NCI-H1092 (cell line): ENCODE measurements around the gene MTLN.
"Not testable (repeated sequence)": the region's sequence is repeated elsewhere in the genome, so short reads cannot be mapped to it uniquely, and the experiment has no call there.

ENCODE experiments used
- DNase-seq: peaks from one replicate; lab custom pipeline; 2025; lab: John Stamatoyannopoulos, UW

MTLN gene

DNA sequence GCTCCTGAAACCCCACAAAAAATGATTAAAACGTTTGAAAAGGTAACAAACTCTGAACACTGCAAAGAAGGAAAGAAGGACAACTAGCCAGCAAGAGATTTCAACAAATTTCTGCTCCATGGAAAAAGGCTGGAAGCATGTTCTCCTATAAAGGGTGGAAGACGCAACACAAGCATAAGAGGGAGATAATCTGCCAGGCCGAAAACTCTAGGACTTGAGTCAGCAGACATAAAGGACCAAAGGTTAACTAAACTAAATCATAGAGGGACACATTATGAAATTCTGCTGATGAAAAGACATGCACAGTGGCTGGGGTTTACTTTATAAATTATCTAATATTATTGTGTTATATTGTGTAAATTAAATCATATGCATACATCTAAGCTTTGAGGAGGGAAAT lies 14.3 kb downstream of the MTLN start:
- no peak for DNase-seq

DNA sequence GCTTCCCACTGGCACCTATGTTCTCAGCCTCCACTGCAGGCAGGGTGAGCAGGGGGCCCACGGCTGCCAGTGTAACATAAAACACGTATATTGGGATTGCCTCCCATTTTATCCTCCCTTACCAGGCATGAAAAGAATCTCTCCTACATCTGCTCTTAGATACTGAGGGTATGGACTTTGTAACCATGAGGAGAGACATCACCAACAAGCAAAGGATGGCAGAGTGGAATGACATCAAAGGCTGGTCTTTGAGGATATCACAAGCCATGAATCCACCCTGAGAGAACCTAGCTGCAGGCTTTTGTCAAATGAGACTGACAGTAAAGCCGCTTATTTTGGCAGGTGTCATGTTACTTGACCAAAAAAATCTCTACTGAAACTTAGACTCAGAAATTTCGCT lies 14.9 kb downstream of the MTLN start:
- no peak for DNase-seq

DNA sequence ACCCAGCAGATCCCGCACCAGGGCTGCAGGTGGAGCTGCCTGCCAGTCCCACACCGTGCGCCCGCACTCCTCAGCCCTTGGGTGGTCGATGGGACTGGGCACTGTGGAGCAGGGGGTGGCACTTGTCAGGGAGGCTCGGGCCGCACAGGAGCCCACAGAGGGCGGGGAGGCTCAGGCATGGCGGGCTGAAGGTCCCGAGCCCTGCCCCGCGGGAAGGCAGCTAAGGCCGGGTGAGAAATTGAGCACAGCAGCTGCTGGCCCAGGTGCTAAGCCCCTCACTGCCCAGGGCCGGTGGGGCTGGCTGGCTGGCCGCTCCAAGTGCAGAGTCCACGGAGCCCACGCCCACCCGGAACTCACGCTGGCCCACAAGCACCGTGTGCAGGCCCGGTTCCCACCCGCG lies 22.2 kb downstream of the MTLN start:
- DNase-seq, result not testable (repeated sequence)

DNA sequence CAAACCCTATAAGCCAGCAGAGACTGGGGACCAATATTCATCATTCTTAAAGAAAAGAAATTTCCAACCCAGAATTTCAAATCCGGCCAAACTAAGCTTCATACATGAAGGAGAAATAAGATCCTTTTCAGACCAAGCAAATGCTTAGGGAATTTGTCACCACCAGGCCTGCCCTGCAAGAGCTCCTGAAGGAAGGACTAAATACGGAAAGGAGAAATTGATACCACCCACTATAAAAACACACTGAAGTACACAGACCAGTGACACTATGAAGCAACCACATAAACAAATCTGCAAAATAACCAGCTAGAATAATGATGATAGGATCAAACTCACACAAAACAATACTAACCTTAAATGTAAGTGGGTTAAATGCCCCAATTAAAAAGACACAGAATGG lies 29.9 kb downstream of the MTLN start:
- no peak for DNase-seq

DNA sequence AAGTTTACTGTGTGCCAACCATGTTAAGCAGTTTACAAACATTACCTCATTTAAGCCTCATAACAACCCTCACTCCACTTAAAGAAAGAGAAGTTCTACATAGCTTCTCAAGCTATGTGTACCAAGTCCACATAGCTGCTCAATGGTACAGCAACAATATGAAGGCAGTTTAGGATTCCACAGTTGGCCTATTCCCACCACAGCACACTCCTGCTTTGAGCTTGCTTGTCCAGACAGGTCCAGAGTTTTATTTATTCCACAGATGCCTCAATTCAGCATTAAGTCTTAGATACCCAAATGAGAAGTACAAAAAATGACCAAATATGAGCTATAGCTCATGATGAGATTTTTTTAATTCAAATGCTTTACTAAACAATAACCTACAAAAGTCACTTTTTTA lies 32.3 kb downstream of the MTLN start:
- no peak for DNase-seq

DNA sequence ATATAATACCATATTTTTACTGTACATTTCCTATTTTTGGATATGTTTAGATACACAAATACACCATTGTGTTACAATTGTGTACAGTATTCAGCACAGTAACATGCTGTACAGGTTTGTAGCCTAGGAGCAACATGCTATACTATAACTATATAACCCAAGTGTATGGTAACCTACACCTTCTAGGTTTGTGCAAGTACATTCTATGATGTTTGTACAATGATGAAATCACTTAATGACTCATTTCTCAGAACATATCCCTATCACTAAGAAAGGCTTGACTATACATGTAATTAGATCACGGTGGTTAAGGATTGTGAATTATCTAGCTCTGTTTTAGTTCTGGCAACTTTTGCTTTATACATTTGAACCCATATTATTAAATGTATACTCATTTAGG lies 38.8 kb downstream of the MTLN start:
- no peak for DNase-seq

DNA sequence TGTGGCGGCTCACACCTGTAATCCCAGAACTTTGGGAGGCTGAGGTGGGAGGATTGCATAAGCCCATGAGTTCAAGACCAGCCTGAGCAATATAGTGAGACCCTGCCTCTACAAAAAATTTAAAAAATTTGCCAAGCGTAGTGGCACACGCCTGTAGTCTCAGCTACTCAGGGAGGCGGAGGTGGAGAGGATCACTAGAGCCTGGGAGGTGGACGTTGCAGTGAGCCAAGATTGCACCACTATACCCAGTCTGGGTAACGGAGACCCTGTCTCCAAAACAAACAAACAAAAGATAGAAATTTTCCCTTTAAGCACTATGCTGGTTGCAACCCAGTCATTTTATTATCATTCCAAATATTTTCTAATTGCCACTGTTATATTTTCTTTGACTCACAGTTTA lies 39.8 kb downstream of the MTLN start:
- DNase-seq, result no peak

DNA sequence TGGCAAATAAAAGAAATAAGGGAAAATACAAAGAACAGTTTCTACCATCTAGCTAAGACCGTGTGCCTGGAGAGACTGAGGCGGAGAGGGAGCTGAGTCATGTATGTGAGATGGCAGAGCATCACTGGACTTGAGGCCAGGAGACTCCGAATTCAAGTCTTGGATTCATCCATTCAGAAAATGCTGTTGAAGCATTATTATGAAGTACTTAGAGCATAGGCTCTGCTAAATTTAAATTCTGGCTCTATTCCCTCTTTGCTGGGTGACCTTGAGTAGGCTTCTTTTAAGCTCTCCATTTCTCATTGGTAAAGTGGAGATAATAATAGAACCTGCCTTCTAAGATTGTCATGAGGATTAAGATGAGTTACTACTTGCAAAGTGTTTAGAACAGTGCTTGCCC lies 42.2 kb downstream of the MTLN start:
- no peak for DNase-seq

DNA sequence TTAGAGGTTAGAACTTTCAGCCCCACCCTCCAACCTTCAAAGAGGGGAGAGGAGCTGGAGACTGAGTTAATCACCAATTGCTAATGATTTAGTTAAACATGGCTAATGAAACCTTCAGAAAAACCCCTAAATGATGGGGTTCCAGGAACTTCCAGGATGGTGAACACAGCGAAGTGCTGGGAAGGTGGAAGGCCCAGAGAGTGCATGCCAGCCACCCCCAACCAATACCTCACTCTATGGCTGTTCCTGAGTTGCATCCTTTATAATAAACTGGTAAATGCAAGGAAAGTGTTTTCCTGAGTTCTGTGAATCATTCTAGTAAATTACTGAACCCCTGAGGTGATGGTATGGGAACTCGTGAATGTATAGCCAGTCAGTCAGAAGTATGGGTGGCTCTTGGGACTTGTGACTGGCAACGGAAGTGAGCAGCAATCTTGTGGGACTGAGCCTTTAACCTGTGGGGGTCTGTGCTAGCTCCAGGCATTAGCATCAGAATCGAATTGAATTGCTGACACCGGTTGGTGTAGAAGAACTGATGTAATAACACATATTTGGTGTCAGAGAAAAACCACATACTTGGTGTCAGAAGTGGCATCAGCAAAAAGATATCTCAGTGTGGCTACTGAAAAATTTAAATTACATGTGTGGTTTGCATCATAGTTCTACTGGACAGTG lies 44.9 kb downstream of the MTLN start:
- DNase-seq, result no peak

DNA sequence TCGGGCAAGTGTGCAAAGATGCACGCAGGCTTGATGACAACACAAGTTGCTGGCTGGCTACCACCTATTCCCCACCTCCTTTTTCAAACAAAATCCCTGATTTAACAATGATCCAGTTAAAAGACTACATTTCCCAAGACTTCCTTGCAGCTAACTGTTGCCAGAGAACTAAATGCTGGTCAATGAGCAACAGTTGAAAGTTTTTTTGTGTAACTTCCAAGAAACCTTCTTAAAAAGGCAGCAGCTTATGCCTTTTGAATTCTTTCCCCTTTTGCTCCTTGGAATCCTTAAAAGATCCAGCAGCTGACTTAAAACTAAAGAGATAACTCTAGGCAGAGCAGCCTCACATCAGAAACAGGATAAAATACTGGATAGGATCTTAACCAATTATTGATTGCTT lies 46.1 kb downstream of the MTLN start:
- no peak for DNase-seq
